ENCODE measurements around the gene MARS2.
"Not testable (repeated sequence)": the region's sequence is repeated elsewhere in the genome, so short reads cannot be mapped to it uniquely, and the experiment has no call there.

The MARS2 gene

DNA sequence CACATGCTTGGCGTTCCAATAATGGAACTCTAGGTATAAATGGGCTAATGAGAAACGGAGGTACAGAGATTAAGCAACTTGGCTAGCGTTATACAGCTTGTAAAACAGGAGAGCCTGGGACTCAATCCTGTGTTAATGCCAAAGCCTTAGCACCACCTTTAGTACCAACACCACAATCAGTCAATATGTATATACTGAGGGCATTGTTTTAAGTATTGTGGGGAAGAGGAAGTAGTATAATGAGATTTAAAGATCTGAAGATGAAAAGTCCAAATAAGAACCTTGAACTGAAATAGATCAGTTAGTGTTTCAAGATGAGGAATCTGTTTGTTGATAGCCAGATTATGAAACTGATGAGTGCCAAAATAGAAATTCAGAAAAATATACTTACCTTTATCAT lies 8.1 kb downstream of the MARS2 start:
- peaks cover 23 to 39% of the 10 kb centered on the region in 2 donors for H3K4me1 Mint-ChIP-seq
- no peak overlapping the region for H3K27ac Mint-ChIP-seq
- H3K9me3 Mint-ChIP-seq: no peaks in the 10 kb centered on the region
- DNase-seq (no peak), ATAC-seq (replicated peaks) (no peak)
- no peak overlapping the region for H3K4me3 Mint-ChIP-seq
- no peaks in the 10 kb centered on the region for H3K27me3 Mint-ChIP-seq
- peaks cover 26 to 39% of the 10 kb centered on the region in 2 donors for H3K36me3 Mint-ChIP-seq

DNA sequence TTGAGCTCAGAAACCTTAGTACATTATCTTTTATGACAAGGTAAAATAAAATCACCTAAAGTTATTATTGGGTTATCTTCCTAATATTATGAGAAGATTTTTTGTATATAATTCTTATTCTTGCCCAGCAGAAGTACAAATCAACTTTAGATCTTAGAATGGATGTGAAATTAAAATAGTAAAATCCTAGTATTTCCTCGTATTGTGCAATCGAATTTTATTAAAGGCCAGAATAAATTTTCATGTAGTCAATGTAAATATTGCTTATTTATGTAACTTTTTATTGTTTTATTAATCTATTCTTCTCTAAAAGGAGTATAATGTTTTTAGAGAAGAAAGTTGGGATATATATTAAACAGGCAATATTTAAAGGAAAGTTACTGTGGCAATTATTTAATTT lies 12.7 kb downstream of the MARS2 start:
- H3K9me3 Mint-ChIP-seq: no peaks in the 10 kb centered on the region
- H3K36me3 Mint-ChIP-seq: peaks cover 7 to 13% of the 10 kb centered on the region in 2 donors
- H3K4me3 Mint-ChIP-seq: no peak overlapping the region
- H3K27me3 Mint-ChIP-seq: no peaks in the 10 kb centered on the region
- ATAC-seq (replicated peaks) (no peak), DNase-seq (no peak)
- H3K4me1 Mint-ChIP-seq: peaks cover 3 to 6% of the 10 kb centered on the region in 2 donors
- no peak overlapping the region for H3K27ac Mint-ChIP-seq

DNA sequence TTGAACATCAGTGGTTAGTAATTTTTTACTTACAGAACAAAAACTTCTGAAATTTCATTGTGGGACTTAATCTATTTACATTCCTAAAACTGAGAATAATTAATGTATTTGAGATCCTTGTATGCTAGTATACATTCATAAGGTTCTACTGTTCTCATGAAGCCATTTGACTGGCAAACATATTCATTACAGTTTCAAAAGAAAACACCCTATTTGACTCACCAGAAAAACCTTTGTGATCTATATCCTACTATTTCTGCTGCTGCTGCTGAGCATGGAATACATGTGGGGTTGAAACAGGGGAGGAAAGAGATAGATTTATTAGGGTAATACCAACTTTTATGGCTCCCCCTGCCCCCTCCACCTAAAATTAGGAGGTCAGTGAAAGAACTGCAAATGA lies 21.8 kb downstream of the MARS2 start:
- ATAC-seq (replicated peaks) (no peak), DNase-seq (no peak)
- Mint-ChIP-seq H3K4me1 (no peaks in the 10 kb centered on the region), H3K9me3 (peaks cover 0 to 7% of the 10 kb centered on the region in 2 donors), H3K27ac (no peak overlapping the region), H3K27me3 (peaks cover 6 to 8% of the 10 kb centered on the region in 2 donors), H3K4me3 (no peak overlapping the region), H3K36me3 (peaks cover 0 to 7% of the 10 kb centered on the region in 2 donors)

DNA sequence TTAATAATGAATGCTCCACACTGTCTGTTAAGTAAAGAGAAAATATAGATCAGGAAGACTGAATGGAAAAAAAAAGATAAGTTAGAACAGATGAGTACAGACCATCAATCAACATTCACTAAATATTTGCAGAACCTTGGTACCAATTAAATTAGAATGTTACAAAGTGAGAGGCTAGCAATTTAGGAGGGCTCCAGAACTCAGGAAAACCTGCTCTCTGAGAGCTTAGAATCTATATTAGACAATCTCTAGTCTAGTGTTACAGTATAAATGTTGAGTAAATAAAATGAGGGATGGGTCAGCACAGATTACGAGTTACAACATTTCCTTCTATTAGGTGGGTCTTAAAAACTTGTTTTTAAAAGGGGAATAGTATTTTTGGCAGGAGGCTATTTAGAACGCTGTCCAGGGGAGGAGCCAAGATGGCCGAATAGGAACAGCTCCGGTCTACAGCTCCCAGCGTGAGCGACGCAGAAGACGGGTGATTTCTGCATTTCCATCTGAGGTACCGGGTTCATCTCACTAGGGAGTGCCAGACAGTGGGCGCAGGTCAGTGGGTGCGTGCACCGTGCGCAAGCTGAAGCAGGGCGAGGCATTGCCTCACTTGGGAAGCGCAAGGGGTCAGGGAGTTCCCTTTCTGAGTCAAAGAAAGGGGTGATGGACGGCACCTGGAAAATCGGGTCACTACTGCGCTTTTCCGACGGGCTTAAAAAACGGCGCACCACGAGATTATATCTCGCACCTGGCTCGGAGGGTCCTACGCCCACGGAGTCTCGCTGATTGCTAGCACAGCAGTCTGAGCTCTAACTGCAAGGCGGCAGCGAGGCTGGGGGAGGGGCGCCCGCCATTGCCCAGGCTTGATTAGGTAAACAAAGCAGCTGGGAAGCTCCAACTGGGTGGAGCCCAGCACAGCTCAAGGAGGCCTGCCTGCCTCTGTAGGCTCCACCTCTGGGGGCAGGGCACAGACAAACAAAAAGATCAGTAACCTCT lies 23.7 kb downstream of the MARS2 start:
- not testable (repeated sequence) for H3K4me3 Mint-ChIP-seq; ATAC-seq (replicated peaks)

DNA sequence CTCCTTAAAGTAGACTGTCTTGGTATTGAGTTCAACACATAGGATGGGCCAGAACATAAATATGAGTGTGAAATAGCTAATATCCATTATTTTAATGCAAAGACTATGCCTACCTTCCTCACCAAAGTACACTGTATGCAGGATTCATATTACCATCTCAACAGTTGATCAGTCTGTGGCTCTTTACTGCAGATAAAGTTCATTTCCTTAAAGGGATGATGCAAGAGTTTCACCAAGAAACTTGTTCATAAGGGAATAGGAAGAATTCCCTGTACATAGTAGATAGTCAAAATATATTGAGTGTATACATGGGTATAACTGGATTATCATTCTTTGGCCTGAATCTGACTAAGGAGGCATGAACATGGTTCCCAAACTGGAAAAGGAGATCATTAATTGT lies 35.0 kb downstream of the MARS2 start:
- DNase-seq (no peak), ATAC-seq (replicated peaks) (no peak)
- H3K9me3 Mint-ChIP-seq: no peaks in the 10 kb centered on the region
- H3K4me1 Mint-ChIP-seq: no peaks in the 10 kb centered on the region
- no peaks in the 10 kb centered on the region for H3K36me3 Mint-ChIP-seq
- H3K27me3 Mint-ChIP-seq: peaks cover 9 to 29% of the 10 kb centered on the region in 2 donors
- H3K4me3 Mint-ChIP-seq: no peak overlapping the region
- no peak overlapping the region for H3K27ac Mint-ChIP-seq

More for the DNA sequence above, 23.7 kb downstream of the MARS2 start:
- H3K9me3 Mint-ChIP-seq, H3K27me3 Mint-ChIP-seq, DNase-seq, H3K27ac Mint-ChIP-seq, H3K36me3 Mint-ChIP-seq, H3K4me1 Mint-ChIP-seq: not testable (repeated sequence)
